Measurements from ENCODE around the gene CACUL1. TPM values are rescaled to one million over a fixed set of nuclear protein-coding genes. Genes with fewer than 3 reads are reported as not detected.

The CACUL1 gene
- total RNA-seq, 1 experiment from 2014 or later = 38.5 TPM

GRCh38 chr10:118732245-118733165 lies 22.3 kb downstream of the CACUL1 start:
- no peak for DNase-seq
- no peaks in the 10 kb centered on the region for H4K20me1 ChIP-seq (ENCODE audit: control insufficient read depth, insufficient read depth, insufficient read length)

More at GRCh38 chr10:118732245-118733165, 22.3 kb downstream of the CACUL1 start:
- no CpG with 5 or more reads among the region's 12 CpGs for WGBS (ENCODE audit: extremely low coverage, insufficient read length, low lambda C conversion rate)
- H2BK20ac ChIP-seq (ENCODE audit: low read depth, low read length, poor library complexity, severe bottlenecking) = no peak overlapping the region
- Mint-ChIP-seq H3K4me1 (peaks cover 38 to 42% of the 10 kb centered on the region in 2 experiments), H3K27me3 (ENCODE audit: low read depth) (no peaks in the 10 kb centered on the region), H3K36me3 (ENCODE audit: insufficient read depth in 1 of 3, low read depth in 3 of 3) (peaks cover 0 to 6% (median 0%) of the 10 kb centered on the region in 3 experiments; a peak in 2 of 7 replicates), H3K9me3 (no peaks in the 10 kb centered on the region), H3K4me3 (no peak overlapping the region), H3K27ac (peak overlapping the region in 2 of 3 experiments; percentile 2 to 46; a peak in 4 of 7 replicates)
- H3K79me1 ChIP-seq (ENCODE audit: insufficient read depth, low read depth, low read length, poor library complexity, severe bottlenecking) = peaks cover 3% of the 10 kb centered on the region
- H3K9ac ChIP-seq (ENCODE audit: extremely low read depth, insufficient read length, low read length) = no peak overlapping the region
- no peak overlapping the region for H3K23ac ChIP-seq (ENCODE audit: insufficient read length, low read depth, low read length)
- TF ChIP-seq, protein P1, sequence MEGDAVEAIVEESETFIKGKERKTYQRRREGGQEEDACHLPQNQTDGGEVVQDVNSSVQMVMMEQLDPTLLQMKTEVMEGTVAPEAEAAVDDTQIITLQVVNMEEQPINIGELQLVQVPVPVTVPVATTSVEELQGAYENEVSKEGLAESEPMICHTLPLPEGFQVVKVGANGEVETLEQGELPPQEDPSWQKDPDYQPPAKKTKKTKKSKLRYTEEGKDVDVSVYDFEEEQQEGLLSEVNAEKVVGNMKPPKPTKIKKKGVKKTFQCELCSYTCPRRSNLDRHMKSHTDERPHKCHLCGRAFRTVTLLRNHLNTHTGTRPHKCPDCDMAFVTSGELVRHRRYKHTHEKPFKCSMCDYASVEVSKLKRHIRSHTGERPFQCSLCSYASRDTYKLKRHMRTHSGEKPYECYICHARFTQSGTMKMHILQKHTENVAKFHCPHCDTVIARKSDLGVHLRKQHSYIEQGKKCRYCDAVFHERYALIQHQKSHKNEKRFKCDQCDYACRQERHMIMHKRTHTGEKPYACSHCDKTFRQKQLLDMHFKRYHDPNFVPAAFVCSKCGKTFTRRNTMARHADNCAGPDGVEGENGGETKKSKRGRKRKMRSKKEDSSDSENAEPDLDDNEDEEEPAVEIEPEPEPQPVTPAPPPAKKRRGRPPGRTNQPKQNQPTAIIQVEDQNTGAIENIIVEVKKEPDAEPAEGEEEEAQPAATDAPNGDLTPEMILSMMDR (conservative IDR thresholded peaks at IDR 0.05) = no peak
- no peak overlapping the region for H3K56ac ChIP-seq (ENCODE audit: insufficient read length, low read depth, low read length)
- H3K14ac ChIP-seq (ENCODE audit: insufficient read depth, low read length) = no peak overlapping the region
- no peak overlapping the region for H2BK12ac ChIP-seq (ENCODE audit: insufficient read length, low read depth, low read length)
- no peak overlapping the region for H3T11ph ChIP-seq (ENCODE audit: low read length)
- no peaks in the 10 kb centered on the region for H3K23me2 ChIP-seq (ENCODE audit: insufficient read length, low read depth, low read length, poor library complexity, severe bottlenecking)
- no peak overlapping the region for H3K4me2 ChIP-seq (ENCODE audit: insufficient read depth, insufficient read length, low read length)
- no peak overlapping the region for H2AK5ac ChIP-seq (ENCODE audit: insufficient read length, low read length)
- H3K4ac ChIP-seq (ENCODE audit: low read depth, low read length) = no peak overlapping the region
- no peak overlapping the region for H4K8ac ChIP-seq (replicated peaks; ENCODE audit: insufficient read length, low read depth, low read length)
- no peak overlapping the region for H2BK15ac ChIP-seq (ENCODE audit: low read depth, low read length)
- H4K5ac ChIP-seq (ENCODE audit: insufficient read length, low read depth, low read length) = no peak overlapping the region
- no peaks in the 10 kb centered on the region for H3K9me3 ChIP-seq (ENCODE audit: control insufficient read depth, low read depth, low read length)
- H2BK5ac ChIP-seq (ENCODE audit: insufficient read length, low read length) = no peak overlapping the region
- peaks cover 30% of the 10 kb centered on the region; the same call in 1 of the 2 replicates for H3K79me2 ChIP-seq (ENCODE audit: insufficient read depth, low read length)
- H3K4me1 ChIP-seq (ENCODE audit: insufficient read depth, low read length) = peaks cover 11% of the 10 kb centered on the region; the same call in 1 of the 2 replicates
- H2BK120ac ChIP-seq (ENCODE audit: low read depth, low read length, poor library complexity, severe bottlenecking) = no peak overlapping the region
- H3K18ac ChIP-seq (ENCODE audit: insufficient read length, low read depth, low read length) = no peak overlapping the region
- H4K91ac ChIP-seq (ENCODE audit: insufficient read length, low read depth, low read length) = no peak overlapping the region
- H3K27ac ChIP-seq (ENCODE audit: insufficient read length, low read depth, low read length) = no peak overlapping the region
- H3K27me3 ChIP-seq (ENCODE audit: insufficient read depth, low read length) = no peaks in the 10 kb centered on the region
- no peak overlapping the region for H2AFZ ChIP-seq (ENCODE audit: low read length)

Data from H9 (cell line).